Tibial nerve (tissue), 4 donors: ENCODE measurements around the gene RADX. TPM values are rescaled to one million over a fixed set of nuclear protein-coding genes. Genes with fewer than 3 reads are reported as not detected.

Source experiments
- DNase-seq, 2 donors: peaks; one replicate each; pipeline ENCODE4 v3.0.0-alpha.2; 2019; ENCODE audit warnings: low spot score in 2 of 2
- H3K27ac ChIP-seq, 4 donors: fragments of 200-600 bp; sonication (generic) in 3 of 4; one replicate each; pipeline ENCODE4 v1.5.1; 2017 to 2019; ENCODE audit warnings: mild to moderate bottlenecking in 1 of 4
- H3K27me3 ChIP-seq, 2 donors: fragments of 200-600 bp; sonication (generic) in 1 of 2; one replicate each; pipeline versions ENCODE4 v1.5.1 to v1.6.0; 2017 to 2019
- H3K36me3 ChIP-seq, 3 donors: fragments of 200-600 bp; sonication (generic); one replicate each; pipeline ENCODE4 v1.5.1; 2018 to 2019
- H3K4me1 ChIP-seq, 4 donors: fragments of 200-600 bp; sonication (generic) in 3 of 4; one replicate each; pipeline ENCODE4 v1.5.1; 2017 to 2019
- H3K4me3 ChIP-seq, 4 donors: fragments of 200-600 bp; sonication (generic) in 3 of 4; one replicate each; pipeline ENCODE4 v1.5.1; 2017 to 2019; ENCODE audit warnings: mild to moderate bottlenecking in 1 of 4, moderate library complexity in 1 of 4
- H3K9me3 ChIP-seq, 4 donors: fragments of 200-600 bp; sonication (generic) in 3 of 4; one replicate each; pipeline ENCODE4 v1.5.1; 2017 to 2019
- EP300 ChIP-seq, 2 donors: sonication (generic); formaldehyde crosslinking; IDR thresholded peaks; one replicate each; pipeline ENCODE4 v1.6.1; 2017; ENCODE audit warnings: antibody characterized with exemption in 2 of 2, mild to moderate bottlenecking in 1 of 2
- POLR2A ChIP-seq, 2 donors: fragments of 450-650 bp; IDR thresholded peaks; one replicate each; pipeline ENCODE4 v1.6.1; 2017; ENCODE audit warnings: antibody characterized with exemption in 2 of 2, mild to moderate bottlenecking in 2 of 2, moderate library complexity in 2 of 2
- WGBS, 2 donors: methylation state at CpG; one replicate each; pipeline ENCODE4 v1.1.5; 2018; 5-methylcytosine and 5-hydroxymethylcytosine counted together
- total RNA-seq, 4 donors: library from RNA; depleted of rRNA; stranded (reverse); fragments of >200 nt; gene quantifications; one replicate each; pipeline ENCODE4 v1.1.0, GENCODE V29; 2016
- TF ChIP-seq, protein P1 (sequence below), 5 experiments: fragments of 200-600 bp in 3 of 5; fragments of 450-650 bp in 2 of 5; sonication (generic) in 3 of 5; IDR thresholded peaks; one replicate each; pipeline ENCODE4 v1.5.1; 2016 to 2019; ENCODE audit warnings: antibody characterized with exemption in 5 of 5, mild to moderate bottlenecking in 3 of 5, moderate library complexity in 2 of 5

Gene RADX
- total RNA-seq, 4 donors from 2014 or later, result 3.5 to 9.6 (median 5.6) TPM

GRCh38 chrX:106672527-106672926, 60.7 kb downstream of the RADX start:
- Histone ChIP-seq H3K4me1 (no peaks in the 10 kb centered on the region), H3K9me3 (no peaks in the 10 kb centered on the region), H3K36me3 (no peaks in the 10 kb centered on the region), H3K27me3 (peaks cover 0 to 9% of the 10 kb centered on the region in 2 donors), H3K27ac (no peak overlapping the region), H3K4me3 (no peak overlapping the region)
- TF ChIP-seq EP300 (IDR thresholded peaks at IDR 0.05) (no peak), POLR2A (IDR thresholded peaks at IDR 0.05) (no peak)
- TF ChIP-seq, protein P1, sequence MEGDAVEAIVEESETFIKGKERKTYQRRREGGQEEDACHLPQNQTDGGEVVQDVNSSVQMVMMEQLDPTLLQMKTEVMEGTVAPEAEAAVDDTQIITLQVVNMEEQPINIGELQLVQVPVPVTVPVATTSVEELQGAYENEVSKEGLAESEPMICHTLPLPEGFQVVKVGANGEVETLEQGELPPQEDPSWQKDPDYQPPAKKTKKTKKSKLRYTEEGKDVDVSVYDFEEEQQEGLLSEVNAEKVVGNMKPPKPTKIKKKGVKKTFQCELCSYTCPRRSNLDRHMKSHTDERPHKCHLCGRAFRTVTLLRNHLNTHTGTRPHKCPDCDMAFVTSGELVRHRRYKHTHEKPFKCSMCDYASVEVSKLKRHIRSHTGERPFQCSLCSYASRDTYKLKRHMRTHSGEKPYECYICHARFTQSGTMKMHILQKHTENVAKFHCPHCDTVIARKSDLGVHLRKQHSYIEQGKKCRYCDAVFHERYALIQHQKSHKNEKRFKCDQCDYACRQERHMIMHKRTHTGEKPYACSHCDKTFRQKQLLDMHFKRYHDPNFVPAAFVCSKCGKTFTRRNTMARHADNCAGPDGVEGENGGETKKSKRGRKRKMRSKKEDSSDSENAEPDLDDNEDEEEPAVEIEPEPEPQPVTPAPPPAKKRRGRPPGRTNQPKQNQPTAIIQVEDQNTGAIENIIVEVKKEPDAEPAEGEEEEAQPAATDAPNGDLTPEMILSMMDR (IDR thresholded peaks at IDR 0.05), result no peak
- WGBS, 2 donors, result 64 to 83% methylated on average over 3 to 4 of the region's 4 CpGs
- no peak for DNase-seq

GRCh38 chrX:106680716-106681115, 68.9 kb downstream of the RADX start:
- Histone ChIP-seq H3K4me3 (no peak overlapping the region), H3K27ac (no peak overlapping the region), H3K9me3 (no peaks in the 10 kb centered on the region), H3K4me1 (no peaks in the 10 kb centered on the region), H3K36me3 (no peaks in the 10 kb centered on the region), H3K27me3 (peaks cover 0 to 19% of the 10 kb centered on the region in 2 donors)
- 38 to 43% methylated on average over 2 of the region's 2 CpGs for WGBS, 2 donors
- DNase-seq, result no peak
- TF ChIP-seq EP300 (IDR thresholded peaks at IDR 0.05) (no peak), POLR2A (IDR thresholded peaks at IDR 0.05) (no peak)
- TF ChIP-seq, protein P1 (IDR thresholded peaks at IDR 0.05), result no peak

DNA sequence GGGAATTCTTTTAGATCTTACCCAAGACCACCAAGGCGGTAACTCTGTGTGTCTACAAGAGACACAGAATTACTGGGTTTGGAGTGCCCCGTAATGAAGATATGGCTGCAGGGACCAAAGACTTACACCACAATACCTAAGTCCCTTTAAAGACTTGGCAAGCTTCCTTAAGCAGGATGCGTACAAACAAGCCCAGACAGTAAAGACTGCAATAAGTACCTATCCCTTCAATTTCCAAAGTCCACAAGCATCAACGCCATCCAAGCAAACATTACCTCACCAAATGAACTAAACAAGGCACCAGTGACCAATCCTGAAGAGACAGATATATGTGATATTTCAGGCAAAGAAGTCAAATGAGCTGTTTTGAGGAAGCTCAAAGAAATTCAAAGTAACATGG, 72.4 kb downstream of the RADX start:
- no peak overlapping the region for H3K4me3 ChIP-seq
- DNase-seq, result no peak
- H3K9me3 ChIP-seq, result no peaks in the 10 kb centered on the region
- H3K27ac ChIP-seq, result no peak overlapping the region
- WGBS, 2 donors, result 90 to 100% methylated on average over 3 to 4 of the region's 4 CpGs
- no peaks in the 10 kb centered on the region for H3K4me1 ChIP-seq
- H3K36me3 ChIP-seq, result no peaks in the 10 kb centered on the region
- TF ChIP-seq POLR2A (IDR thresholded peaks at IDR 0.05) (no peak), EP300 (IDR thresholded peaks at IDR 0.05) (no peak)
- TF ChIP-seq, protein P1 (IDR thresholded peaks at IDR 0.05), result no peak
- peaks cover 0 to 10% of the 10 kb centered on the region in 2 donors for H3K27me3 ChIP-seq

DNA sequence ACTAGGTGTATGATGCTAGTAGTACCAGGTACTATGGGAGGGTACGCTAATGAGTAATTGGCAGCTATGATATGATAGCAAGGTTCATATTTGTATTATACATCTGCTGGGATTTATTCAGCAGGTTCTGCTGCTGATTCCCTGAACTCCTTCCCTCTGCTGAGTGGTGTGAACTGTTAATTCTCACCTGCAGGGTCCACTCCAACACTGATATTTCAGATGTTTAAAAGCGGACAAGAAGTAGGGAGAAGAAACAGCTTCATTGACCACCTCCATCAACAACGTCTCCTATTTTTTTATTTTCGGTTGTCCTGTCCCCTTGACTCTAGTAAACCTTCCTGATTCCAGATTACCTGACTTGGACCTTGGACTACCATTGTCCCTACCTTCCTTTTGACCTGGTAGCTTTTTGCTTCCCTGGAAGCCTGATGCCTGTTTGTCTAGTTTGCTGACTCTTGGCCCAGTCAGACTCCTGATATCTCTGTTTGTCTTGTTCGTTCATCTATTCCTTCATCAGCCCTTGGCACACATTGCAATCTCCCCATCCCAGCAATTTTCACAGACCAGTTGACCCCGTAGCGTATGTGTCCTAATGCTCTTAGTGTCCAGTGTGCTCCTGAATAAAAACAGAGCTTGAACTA, 80.8 kb downstream of the RADX start:
- no peak overlapping the region for H3K4me3 ChIP-seq
- WGBS, 2 donors, result 81 to 84% methylated on average over 7 of the region's 7 CpGs
- H3K27ac ChIP-seq, result no peak overlapping the region
- DNase-seq, result no peak
- H3K27me3 ChIP-seq, result peaks cover 0 to 5% of the 10 kb centered on the region in 2 donors
- no peaks in the 10 kb centered on the region for H3K36me3 ChIP-seq
- no peaks in the 10 kb centered on the region for H3K9me3 ChIP-seq
- TF ChIP-seq EP300 (IDR thresholded peaks at IDR 0.05) (no peak), POLR2A (IDR thresholded peaks at IDR 0.05) (no peak)
- TF ChIP-seq, protein P1 (IDR thresholded peaks at IDR 0.05), result no peak
- no peaks in the 10 kb centered on the region for H3K4me1 ChIP-seq

GRCh38 chrX:106696502-106696901, 84.7 kb downstream of the RADX start:
- no peaks in the 10 kb centered on the region for H3K9me3 ChIP-seq
- no peak for DNase-seq
- no peaks in the 10 kb centered on the region for H3K4me1 ChIP-seq
- no peak overlapping the region for H3K4me3 ChIP-seq
- no peaks in the 10 kb centered on the region for H3K36me3 ChIP-seq
- TF ChIP-seq EP300 (IDR thresholded peaks at IDR 0.05), result no peak
- WGBS, 2 donors, result 51 to 66% methylated on average over 3 of the region's 3 CpGs
- H3K27me3 ChIP-seq, result peaks cover 0 to 11% of the 10 kb centered on the region in 2 donors
- H3K27ac ChIP-seq, result no peak overlapping the region
